Lower leg skin (tissue), 4 donors: Measurements from ENCODE around the gene PCSK6. TPM values are rescaled to one million over a fixed set of nuclear protein-coding genes. Genes with fewer than 3 reads are reported as not detected.

ENCODE experiments used
- DNase-seq, 2 donors: peaks; one replicate each; pipeline ENCODE4 v3.0.0-alpha.2; 2019; ENCODE audit warnings: low spot score in 2 of 2
- H3K4me3 ChIP-seq: fragments of 200-600 bp; sonication (generic); 2 replicates; pipeline ENCODE4 v1.5.1; 2017; ENCODE audit warnings: mild to moderate bottlenecking, low read depth; ENCODE audit not compliant: poor library complexity, severe bottlenecking
- CTCF ChIP-seq, 3 donors: fragments of 450-650 bp; IDR thresholded peaks; one replicate each; pipeline ENCODE4 v1.5.1; 2016; ENCODE audit warnings: antibody characterized with exemption in 3 of 3, mild to moderate bottlenecking in 3 of 3, moderate library complexity in 2 of 3
- POLR2A ChIP-seq, 2 donors: fragments of 450-650 bp; IDR thresholded peaks; one replicate each; pipeline ENCODE4 v1.6.1; 2016 to 2017; ENCODE audit warnings: antibody characterized with exemption in 2 of 2, mild to moderate bottlenecking in 1 of 2, moderate library complexity in 1 of 2
- WGBS, 2 donors: methylation state at CpG; one replicate each; pipeline ENCODE4 v1.1.5; 2018; 5-methylcytosine and 5-hydroxymethylcytosine counted together
- intact Hi-C: fragments of 100-400 bp; cut with DNase I; formaldehyde crosslinking; loops from one replicate; pipeline ENCODE4 v1.15.0; 2023; ENCODE audit warnings: low total_unique reads
- total RNA-seq, 4 donors: library from RNA; depleted of rRNA; stranded (reverse); fragments of >200 nt; gene quantifications; one replicate each; pipeline ENCODE4 v1.1.0, GENCODE V29; 2016

The PCSK6 gene
- 10 to 100 TPM; 20.1 to 45.4 (median 30.4) TPM for total RNA-seq

GRCh38 chr15:101489599-101490407 is at the start of gene PCSK6:
PCSK6 (minus strand) TSS chr15:101489707; CDS start chr15:101489670, 37 bp downstream.
- H3K4me3 ChIP-seq: no peak within 1 kb of the TSS
- intact Hi-C loops: no loop called here
- TF ChIP-seq CTCF (IDR thresholded peaks at IDR 0.05) (no peak), POLR2A (IDR thresholded peaks at IDR 0.05) (no peak)
- DNase-seq: peak in 1 of 2 donors; percentile 83
- WGBS, 2 donors: 57% methylated on average over 32 of the region's 111 CpGs; no CpG with 5 or more reads in 1 of the 2 donors

- intact Hi-C loops: no loop called here
- WGBS, 2 donors: 85 to 91% methylated on average over 5 of the region's 5 CpGs
- TF ChIP-seq CTCF (IDR thresholded peaks at IDR 0.05) (no peak), POLR2A (IDR thresholded peaks at IDR 0.05) (no peak)
- DNase-seq: peak in 1 of 2 donors; percentile 75
- no peak overlapping the region for H3K4me3 ChIP-seq
These were observed 49.5 kb upstream of the PCSK6 start for GRCh38 chr15:101538996-101539395.

GRCh38 chr15:101538177-101538576 is 48.7 kb upstream of the PCSK6 start:
- TF ChIP-seq POLR2A (IDR thresholded peaks at IDR 0.05): no peak
- no peak for TF ChIP-seq CTCF (IDR thresholded peaks at IDR 0.05)
- no peak overlapping the region for H3K4me3 ChIP-seq
- DNase-seq: peak in 1 of 2 donors; percentile 13
- 74% methylated on average over 3 of the region's 3 CpGs for WGBS, 2 donors
- intact Hi-C loops: no loop called here

GRCh38 chr15:101537483-101538080 is 48.1 kb upstream of the PCSK6 start:
- DNase-seq: no peak
- no peak overlapping the region for H3K4me3 ChIP-seq
- TF ChIP-seq CTCF (IDR thresholded peaks at IDR 0.05) (no peak), POLR2A (IDR thresholded peaks at IDR 0.05) (no peak)
- intact Hi-C loops: no loop called here
- WGBS, 2 donors: 16 to 29% methylated on average over 2 of the region's 2 CpGs

- peak in 1 of 2 donors; percentile 66 for DNase-seq
- WGBS, 2 donors: 75 to 88% methylated on average over 18 to 20 of the region's 20 CpGs
- TF ChIP-seq POLR2A (IDR thresholded peaks at IDR 0.05) (no peak), CTCF (IDR thresholded peaks at IDR 0.05) (no peak)
- intact Hi-C loops: no loop called here
- no peak overlapping the region for H3K4me3 ChIP-seq
These were observed 47.4 kb upstream of the PCSK6 start for GRCh38 chr15:101536875-101537405.
